Thyroid gland (tissue), 4 donors: ENCODE results near the gene HOXA5. TPM values are rescaled to one million over a fixed set of nuclear protein-coding genes. Genes with fewer than 3 reads are reported as not detected.

Experiments
- DNase-seq, 2 donors: peaks; one replicate each; pipeline ENCODE4 v3.0.0-alpha.2; 2019
- H3K27ac ChIP-seq, 3 donors: fragments of 200-600 bp; sonication (generic); 1 replicate in 2 of 3; 2 replicates in 1 of 3; pipeline ENCODE4 v1.5.1; 2016 to 2019; ENCODE audit warnings: mild to moderate bottlenecking in 1 of 3, moderate library complexity in 1 of 3
- H3K27me3 ChIP-seq: fragments of 200-600 bp; sonication (generic); one replicate; pipeline ENCODE4 v1.5.1; 2019
- H3K36me3 ChIP-seq, 2 donors: fragments of 200-600 bp; sonication (generic); one replicate each; pipeline ENCODE4 v1.5.1; 2016 to 2019
- H3K4me1 ChIP-seq, 2 donors: fragments of 200-600 bp; sonication (generic); one replicate each; pipeline ENCODE4 v1.5.1; 2017 to 2019
- H3K4me3 ChIP-seq, 3 donors: fragments of 200-600 bp; sonication (generic); replicated peaks in 1 of 3; 1 replicate in 2 of 3; 2 replicates in 1 of 3; pipeline ENCODE4 v1.5.1; 2016; ENCODE audit warnings: mild to moderate bottlenecking in 1 of 3
- H3K9me3 ChIP-seq: fragments of 200-600 bp; sonication (generic); one replicate; pipeline ENCODE4 v1.5.1; 2017
- CTCF ChIP-seq, 6 experiments: fragments of 200-600 bp in 3 of 6; fragments of 450-650 bp in 3 of 6; sonication (generic) in 3 of 6; IDR thresholded peaks; one replicate each; pipeline ENCODE4 v1.5.1; 2016 to 2019; ENCODE audit warnings: antibody characterized with exemption in 6 of 6, mild to moderate bottlenecking in 2 of 6, inconsistent platforms in 1 of 6, moderate library complexity in 1 of 6
- POLR2A ChIP-seq, 2 donors: fragments of 450-650 bp; IDR thresholded peaks; one replicate each; pipeline ENCODE4 v1.6.1; 2017; ENCODE audit warnings: antibody characterized with exemption in 2 of 2, mild to moderate bottlenecking in 2 of 2, moderate library complexity in 1 of 2
- WGBS, 2 donors: methylation state at CpG; one replicate each; pipeline ENCODE4 v1.1.5; 2017; 5-methylcytosine and 5-hydroxymethylcytosine counted together
- intact Hi-C: fragments of 100-400 bp; cut with DNase I; formaldehyde crosslinking; loops from one replicate; pipeline ENCODE4 v1.15.1; 2023
- total RNA-seq, 4 donors: library from RNA; depleted of rRNA; stranded (reverse); fragments of >200 nt; gene quantifications; one replicate each; pipeline ENCODE4 v1.2.3, GENCODE V29; 2016

Gene HOXA5
- total RNA-seq, 4 donors from 2014 or later, result 2.0 to 4.4 (median 3.3) TPM

GRCh38 chr7:27169658-27170425, 26.4 kb upstream of the HOXA5 start:
- DNase-seq, result no peak
- H3K27me3 ChIP-seq, result peaks cover 97% of the 10 kb centered on the region
- TF ChIP-seq CTCF (IDR thresholded peaks at IDR 0.05) (no peak), POLR2A (IDR thresholded peaks at IDR 0.05) (no peak)
- no peaks in the 10 kb centered on the region for H3K9me3 ChIP-seq
- WGBS, 2 donors, result 10 to 11% methylated on average over 28 to 38 of the region's 46 CpGs
- no peak overlapping the region for H3K27ac ChIP-seq
- intact Hi-C loops, result loop anchor here (10.0 kb wide), 2 partner anchors 1085 to 1315 kb away; no protein-coding TSS in a partner anchor
- no peaks in the 10 kb centered on the region for H3K36me3 ChIP-seq
- no peak overlapping the region for H3K4me3 ChIP-seq
- peaks cover 14 to 40% of the 10 kb centered on the region in 2 donors for H3K4me1 ChIP-seq

DNA sequence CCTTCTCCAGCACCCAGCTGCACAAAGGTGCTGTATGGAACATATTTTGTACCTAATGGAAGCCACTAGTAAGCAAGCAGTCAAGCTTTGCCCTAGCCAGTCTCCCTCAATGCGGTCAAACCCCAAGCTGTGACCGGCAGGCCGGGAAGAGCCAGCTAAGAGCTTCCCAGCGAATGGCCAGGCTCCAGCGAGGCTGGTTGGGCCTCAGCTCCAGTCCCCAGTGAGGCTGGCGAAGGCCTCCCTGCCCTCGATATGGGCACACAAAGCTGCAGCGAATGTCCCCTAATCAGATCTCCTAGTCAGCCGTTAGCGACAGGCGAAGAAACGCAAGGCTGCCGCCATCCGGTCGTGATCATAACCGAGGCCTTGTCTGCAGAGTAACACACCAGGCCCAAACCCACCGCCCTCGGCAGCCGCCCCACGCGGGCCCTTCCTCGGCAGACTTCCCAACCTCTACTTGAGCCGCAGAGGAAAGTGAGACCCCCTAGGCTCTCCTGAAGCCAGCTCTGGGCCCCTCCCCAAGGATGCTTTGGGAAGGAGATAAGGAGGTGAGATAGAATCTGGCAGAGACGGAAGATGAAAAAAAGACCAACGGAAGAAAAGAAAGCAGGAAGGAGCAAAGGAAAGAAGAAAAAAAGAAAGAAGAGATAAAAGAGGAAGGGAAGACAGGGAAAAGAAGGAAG, 24.9 kb upstream of the HOXA5 start:
- no peak overlapping the region for H3K4me3 ChIP-seq
- H3K36me3 ChIP-seq, result no peaks in the 10 kb centered on the region
- peaks cover 92% of the 10 kb centered on the region for H3K27me3 ChIP-seq
- intact Hi-C loops, result loop anchor here (10.0 kb wide), 1 partner anchor 1314 kb away; no protein-coding TSS in a partner anchor
- WGBS, 2 donors, result 17 to 19% methylated on average over 22 to 25 of the region's 25 CpGs
- no peak for TF ChIP-seq CTCF (IDR thresholded peaks at IDR 0.05)
- TF ChIP-seq POLR2A (IDR thresholded peaks at IDR 0.05), result no peak
- no peaks in the 10 kb centered on the region for H3K9me3 ChIP-seq
- peaks cover 11 to 37% of the 10 kb centered on the region in 2 donors for H3K4me1 ChIP-seq
- no peak overlapping the region for H3K27ac ChIP-seq
- DNase-seq, result no peak

GRCh38 chr7:27167916-27168264, 24.4 kb upstream of the HOXA5 start:
- 28 to 36% methylated on average over 4 of the region's 4 CpGs for WGBS, 2 donors
- H3K9me3 ChIP-seq, result no peaks in the 10 kb centered on the region
- intact Hi-C loops, result loop anchor here (10.0 kb wide), 1 partner anchor 1313 kb away; no protein-coding TSS in a partner anchor
- peaks cover 6 to 32% of the 10 kb centered on the region in 2 donors for H3K4me1 ChIP-seq
- peaks cover 91% of the 10 kb centered on the region for H3K27me3 ChIP-seq
- no peak overlapping the region for H3K27ac ChIP-seq
- no peak for DNase-seq
- H3K4me3 ChIP-seq, result no peak overlapping the region
- TF ChIP-seq CTCF (IDR thresholded peaks at IDR 0.05) (no peak), POLR2A (IDR thresholded peaks at IDR 0.05) (no peak)
- no peaks in the 10 kb centered on the region for H3K36me3 ChIP-seq

DNA sequence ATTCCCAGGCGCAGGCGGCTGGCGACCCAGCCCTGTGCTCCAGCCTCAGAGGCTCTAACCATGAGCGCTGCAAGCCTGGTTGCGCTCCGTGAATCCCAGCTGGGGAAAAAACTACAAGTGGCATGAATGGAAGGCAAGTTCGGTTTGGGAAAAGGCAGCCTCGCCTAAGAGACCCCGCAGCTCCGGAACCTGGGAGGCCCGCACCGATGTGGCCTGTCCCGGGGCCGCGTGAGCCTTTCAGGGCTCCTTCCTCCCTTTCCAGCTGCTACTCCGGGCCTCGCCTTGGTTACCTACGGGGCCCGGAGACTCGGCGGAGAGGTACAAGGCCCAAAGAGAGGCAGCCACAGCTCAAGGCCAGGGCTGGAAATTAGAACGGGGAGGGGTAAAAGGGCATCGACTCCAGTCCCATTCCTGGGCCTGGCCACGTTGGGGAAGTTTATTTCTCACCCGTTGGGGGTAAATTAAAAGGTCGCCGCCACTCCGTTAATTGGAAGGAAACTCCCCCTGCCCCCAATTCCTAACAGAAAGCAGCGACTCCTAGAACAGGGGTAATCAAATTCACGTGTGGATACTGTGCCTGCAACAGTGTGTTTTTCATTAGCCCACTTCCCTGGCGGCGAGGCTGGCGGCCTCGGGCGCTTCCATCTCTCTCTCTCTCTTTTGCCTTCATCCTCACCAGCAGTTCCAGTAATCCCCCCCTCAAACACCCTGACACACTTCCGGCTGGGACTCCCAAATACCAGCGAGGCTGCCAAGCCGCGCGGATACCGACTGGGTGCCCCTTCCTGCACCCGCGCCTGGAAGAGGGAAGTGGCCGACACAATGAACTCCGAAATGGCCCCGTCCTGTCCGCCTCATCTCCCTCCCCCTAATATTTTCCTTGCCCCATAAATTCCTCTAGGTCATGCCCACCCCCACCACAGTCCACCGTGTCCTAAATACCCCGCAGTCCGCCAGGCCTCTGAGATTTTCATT, 23.3 kb upstream of the HOXA5 start:
- 16 to 20% methylated on average over 39 to 41 of the region's 50 CpGs for WGBS, 2 donors

More for the DNA sequence above, 23.3 kb upstream of the HOXA5 start:
- Histone ChIP-seq H3K9me3 (no peaks in the 10 kb centered on the region), H3K4me1 (peaks cover 0 to 26% of the 10 kb centered on the region in 2 donors), H3K4me3 (no peak overlapping the region), H3K27me3 (peaks cover 83% of the 10 kb centered on the region), H3K27ac (no peak overlapping the region), H3K36me3 (no peaks in the 10 kb centered on the region)
- intact Hi-C loops, result loop anchor here (10.0 kb wide), 1 partner anchor 1312 kb away; no protein-coding TSS in a partner anchor
- TF ChIP-seq POLR2A (IDR thresholded peaks at IDR 0.05), result no peak
- no peak for TF ChIP-seq CTCF (IDR thresholded peaks at IDR 0.05)
- DNase-seq, result no peak
